ENCODE results near the gene C5AR2.

GRCh38 chr19:47309038-47309437, 22.9 kb upstream of the C5AR2 start:
- TF ChIP-seq CTCF (conservative IDR thresholded peaks at IDR 0.05) (no peak), ZFX (IDR thresholded peaks at IDR 0.05) (no peak)
